IMR-90 (cell line): ENCODE measurements around the gene C20orf173. TPM values are rescaled to one million over a fixed set of nuclear protein-coding genes. Genes with fewer than 3 reads are reported as not detected.

Experiments used
- ATAC-seq: fragments of 200-7000 bp; cut with Tn5 transposase; 2 replicates; pipeline ENCODE4 v1.9.1; 2020; ENCODE audit warnings: low read depth, mild to moderate bottlenecking, moderate library complexity
- BruUV-seq: library from RNA; stranded (reverse); fragments of 400-500 nt; replicated peaks from 2 replicates; lab custom pipeline; 2021; lab: Mats Ljungman, UMichigan
- CTCF ChIA-PET: fragments of 300-600 bp; formaldehyde crosslinking; extraction: SDS; loops from one replicate; lab custom pipeline; 2021; ENCODE audit warnings: antibody characterized with exemption; lab: Yijun Ruan, JAX
- POLR2A ChIA-PET: fragments of 300-600 bp; sonication (Branson Sonifier 250); formaldehyde crosslinking; loops from one replicate; lab custom pipeline; 2022; ENCODE audit warnings: antibody characterized with exemption; ENCODE audit not compliant: unreplicated experiment; lab: Charles Lee
- DNase-seq: peaks from one replicate; pipeline ENCODE4 v3.0.0; 2013
- H2AFZ ChIP-seq: replicated peaks from 2 replicates; pipeline ENCODE3; 2013; ENCODE audit warnings: low read length, mild to moderate bottlenecking; ENCODE audit not compliant: poor library complexity
- H2AK5ac ChIP-seq: 2 replicates; pipeline ENCODE4 v1.6.1; 2013; ENCODE audit warnings: low read depth, low read length, inconsistent platforms
- H2AK9ac ChIP-seq: replicated peaks from 2 replicates; pipeline ENCODE3; 2013; ENCODE audit warnings: mild to moderate bottlenecking, low read depth, low read length, moderate library complexity; ENCODE audit not compliant: poor library complexity
- H2BK120ac ChIP-seq: 2 replicates; pipeline ENCODE4 v1.6.1; 2013; ENCODE audit warnings: low read depth, low read length, inconsistent platforms
- H2BK15ac ChIP-seq: 3 replicates; pipeline ENCODE4 v1.6.1; 2013; ENCODE audit warnings: low read depth, low read length, inconsistent platforms
- H2BK20ac ChIP-seq: 2 replicates; pipeline ENCODE4 v1.6.1; 2013; ENCODE audit warnings: low read depth, mild to moderate bottlenecking, inconsistent platforms, low read length, moderate library complexity
- H2BK5ac ChIP-seq: 2 replicates; pipeline ENCODE4 v1.6.1; 2013; ENCODE audit warnings: mild to moderate bottlenecking, low read depth, low read length, inconsistent platforms; ENCODE audit not compliant: poor library complexity, severe bottlenecking
- H3K14ac ChIP-seq: replicated peaks from 2 replicates; pipeline ENCODE4 v1.6.1; 2013; ENCODE audit warnings: low read depth, low read length, inconsistent platforms
- H3K18ac ChIP-seq: 2 replicates; pipeline ENCODE4 v1.6.1; 2013; ENCODE audit warnings: low read depth, low read length, control low read depth
- H3K23ac ChIP-seq: 2 replicates; pipeline ENCODE4 v1.6.1; 2013; ENCODE audit warnings: low read depth, low read length, inconsistent platforms
- H3K27ac ChIP-seq: 2 replicates; pipeline ENCODE4 v1.5.1; 2013; ENCODE audit warnings: mild to moderate bottlenecking, control low read depth, low read length; ENCODE audit not compliant: insufficient read depth
- H3K27me3 ChIP-seq: 2 replicates; pipeline ENCODE4 v1.6.1; 2013; ENCODE audit warnings: low read length; ENCODE audit not compliant: control insufficient read depth, insufficient read depth
- H3K36me3 ChIP-seq: 2 replicates; pipeline ENCODE4 v1.6.1; 2013; ENCODE audit warnings: low read length, mixed read lengths; ENCODE audit not compliant: control insufficient read depth, insufficient read depth
- H3K4ac ChIP-seq: 2 replicates; pipeline ENCODE4 v1.6.1; 2013; ENCODE audit warnings: low read depth, low read length, inconsistent platforms
- H3K4me1 ChIP-seq: 2 replicates; pipeline ENCODE4 v1.6.1; 2013; ENCODE audit warnings: low read length, mixed read lengths; ENCODE audit not compliant: control insufficient read depth, insufficient read depth
- H3K4me2 ChIP-seq: 2 replicates; pipeline ENCODE4 v1.6.1; 2013; ENCODE audit warnings: low read depth, mild to moderate bottlenecking, control low read depth, low read length, moderate library complexity
- H3K4me3 ChIP-seq: 2 replicates; pipeline ENCODE4 v1.5.1; 2013; ENCODE audit warnings: low read depth, mild to moderate bottlenecking, control low read depth, low read length, moderate library complexity; ENCODE audit not compliant: insufficient read depth
- H3K56ac ChIP-seq: 2 replicates; pipeline ENCODE4 v1.6.1; 2013; ENCODE audit warnings: low read length, inconsistent platforms; ENCODE audit not compliant: insufficient read depth; ENCODE audit errors: extremely low read depth
- H3K79me1 ChIP-seq, 2 experiments: 2 replicates each; pipeline ENCODE4 v1.6.1; 2013; ENCODE audit warnings: low read length in 2 of 2, inconsistent platforms in 1 of 2, low read depth in 1 of 2
- H3K9ac ChIP-seq: 2 replicates; pipeline ENCODE4 v1.6.1; 2013; ENCODE audit warnings: low read depth, low read length, control low read depth
- H3K9me1 ChIP-seq: 2 replicates; pipeline ENCODE4 v1.6.1; 2013; ENCODE audit warnings: low read length, inconsistent platforms; ENCODE audit not compliant: insufficient read depth
- H3K9me3 ChIP-seq: 2 replicates; pipeline ENCODE4 v1.6.1; 2013; ENCODE audit warnings: low read length; ENCODE audit not compliant: control insufficient read depth, insufficient read depth
- H4K20me1 ChIP-seq: 2 replicates; pipeline ENCODE4 v1.6.1; 2013; ENCODE audit warnings: low read length, inconsistent platforms; ENCODE audit not compliant: insufficient read depth
- H4K5ac ChIP-seq: 2 replicates; pipeline ENCODE4 v1.6.1; 2013; ENCODE audit warnings: mild to moderate bottlenecking, low read depth, low read length, control low read depth
- H4K8ac ChIP-seq, 2 experiments: 2 replicates each; pipeline ENCODE4 v1.6.1; 2013; ENCODE audit warnings: low read depth in 2 of 2, low read length in 2 of 2, control low read depth in 1 of 2, inconsistent platforms in 1 of 2
- H4K91ac ChIP-seq: 2 replicates; pipeline ENCODE4 v1.6.1; 2013; ENCODE audit warnings: low read depth, low read length, inconsistent platforms; ENCODE audit not compliant: insufficient read depth
- BHLHE40 ChIP-seq: fragments of 150-350 bp; IDR thresholded peaks from 2 replicates; pipeline ENCODE4 v1.6.1; 2016; ENCODE audit warnings: mild to moderate bottlenecking, low read depth, low read length
- CEBPB ChIP-seq: IDR thresholded peaks from 2 replicates; pipeline ENCODE4 v1.6.1; 2012; ENCODE audit warnings: low read depth, low read length, improper control_type of control experiment
- CHD1 ChIP-seq: IDR thresholded peaks from 2 replicates; pipeline ENCODE4 v1.6.1; 2012; ENCODE audit warnings: low read depth, low read length, improper control_type of control experiment
- FOS ChIP-seq: fragments of 150-350 bp; IDR thresholded peaks from 2 replicates; pipeline ENCODE4 v1.6.1; 2016; ENCODE audit warnings: low read depth, low read length
- MAFK ChIP-seq: IDR thresholded peaks from 2 replicates; pipeline ENCODE4 v1.6.1; 2012; ENCODE audit warnings: low read depth, low read length, improper control_type of control experiment
- MAZ ChIP-seq: IDR thresholded peaks from 2 replicates; pipeline ENCODE4 v1.6.1; 2012; ENCODE audit warnings: low read depth, mild to moderate bottlenecking, low read length, improper control_type of control experiment, moderate library complexity, borderline replicate concordance
- MXI1 ChIP-seq: IDR thresholded peaks from 2 replicates; pipeline ENCODE4 v1.6.1; 2012; ENCODE audit warnings: low read depth, mild to moderate bottlenecking, low read length, moderate library complexity, borderline replicate concordance
- NFE2L2 ChIP-seq: fragments of 150-350 bp; IDR thresholded peaks from 2 replicates; pipeline ENCODE4 v1.6.1; 2016; ENCODE audit warnings: low read depth, mild to moderate bottlenecking, low read length
- POLR2A ChIP-seq: IDR thresholded peaks from 2 replicates; pipeline ENCODE4 v1.6.1; 2012; ENCODE audit warnings: mild to moderate bottlenecking, low read depth, low read length
- RAD21 ChIP-seq: IDR thresholded peaks from 2 replicates; pipeline ENCODE4 v1.6.1; 2012; ENCODE audit warnings: low read length, improper control_type of control experiment
- RCOR1 ChIP-seq: IDR thresholded peaks from 2 replicates; pipeline ENCODE4 v1.6.1; 2012; ENCODE audit warnings: mild to moderate bottlenecking, low read length, improper control_type of control experiment; ENCODE audit not compliant: insufficient replicate concordance
- RFX5 ChIP-seq: IDR thresholded peaks from 2 replicates; pipeline ENCODE4 v1.8.0; 2012; ENCODE audit warnings: low read depth, mild to moderate bottlenecking, low read length, moderate library complexity
- SMC3 ChIP-seq: fragments of 150-350 bp; IDR thresholded peaks from 2 replicates; pipeline ENCODE4 v1.6.1; 2016; ENCODE audit warnings: low read depth, mild to moderate bottlenecking, antibody characterized with exemption, low read length, moderate library complexity
- WGBS, 2 experiments: methylation state at CpG; one replicate each; pipeline versions ENCODE4 v1.1.5 to v1.1.7; 2013; ENCODE audit warnings: missing lambda C conversion rate in 2 of 2; ENCODE audit not compliant: insufficient read length in 1 of 2; ENCODE audit errors: extremely low coverage in 2 of 2; 5-methylcytosine and 5-hydroxymethylcytosine counted together
- dilution Hi-C: fragments of 300-500 bp; cut with HindIII; formaldehyde crosslinking; loops from one replicate; pipeline ENCODE4 v1.14.3; 2018; ENCODE audit warnings: low sequenced_read_pairs; ENCODE audit not compliant: unreplicated experiment
- in situ Hi-C: fragments of 300-500 bp; cut with MboI; formaldehyde crosslinking; loops from 3 replicates; pipeline ENCODE4 v1.14.3; 2019; ENCODE audit warnings: low sequenced_read_pairs, inconsistent platforms, mixed read lengths
- intact Hi-C: fragments of 100-400 bp; cut with micrococcal nuclease; formaldehyde crosslinking; loops from 2 replicates; pipeline ENCODE4 v1.10.0; 2022
- polyA plus RNA-seq, 3 experiments: library from polyadenylated mRNA; depleted of rRNA; stranded (reverse); fragments of >200 nt; gene quantifications; 2 replicates each; pipeline ENCODE4 v1.2.3, GENCODE V29; 2012; ENCODE audit warnings: low replicate concordance in 1 of 3
- total RNA-seq: library from RNA; depleted of rRNA; stranded (reverse); fragments of >200 nt; gene quantifications from 2 replicates; pipeline ENCODE4 v1.2.3, GENCODE V29; 2012
- TF ChIP-seq, protein P1 (sequence below): fragments of 150-350 bp; IDR thresholded peaks from 2 replicates; pipeline ENCODE4 v1.6.1; 2016; ENCODE audit warnings: low read depth, mild to moderate bottlenecking, low read length, moderate library complexity, borderline replicate concordance
- TF ChIP-seq, protein P2 (sequence below): conservative IDR thresholded peaks from 2 replicates; pipeline ENCODE4 v1.5.1; 2012; ENCODE audit warnings: mild to moderate bottlenecking, low read depth, low read length, improper control_type of control experiment
- TF ChIP-seq, protein P3 (sequence below): fragments of 150-350 bp; IDR thresholded peaks from 2 replicates; pipeline ENCODE4 v1.6.1; 2017; ENCODE audit warnings: mild to moderate bottlenecking, antibody characterized with exemption, low read length, low read depth

The C20orf173 gene
- total and polyA plus RNA-seq, 2 of the 4 experiments (the other 2 are of a cell fraction), result not detected

DNA sequence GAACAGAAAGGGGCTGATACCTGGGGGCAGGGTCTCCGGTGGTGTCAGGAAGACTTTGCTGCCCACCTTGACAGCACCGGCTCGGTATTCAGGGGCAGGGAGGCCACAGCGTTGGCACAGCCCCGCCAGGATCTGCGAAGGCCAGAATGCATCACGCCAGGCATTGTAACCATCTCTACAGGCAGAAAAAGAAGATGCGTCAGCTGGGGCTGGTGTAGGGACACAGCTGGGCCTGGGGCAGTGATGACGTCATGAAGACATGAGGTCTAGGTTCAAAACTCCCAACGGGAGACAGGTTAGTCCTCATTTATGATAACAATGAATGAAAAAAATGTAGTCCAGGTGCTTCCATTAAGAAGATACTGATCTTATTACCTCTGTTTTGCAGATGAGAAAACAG lies 34.4 kb upstream of the C20orf173 start:
- H4K91ac ChIP-seq, result no peak overlapping the region
- no peak overlapping the region for H2AK9ac ChIP-seq
- H2AK5ac ChIP-seq, result no peak overlapping the region
- dilution Hi-C loops, result no loop called here
- H3K27ac ChIP-seq, result no peak overlapping the region
- no peak overlapping the region for H2BK120ac ChIP-seq
- intact Hi-C loops, result loop anchor here (10.0 kb wide), 1 partner anchor 101 kb away; the partner anchor contains the start of genes CPNE1 and RBM12
- in situ Hi-C loops, result no loop called here
- WGBS, 2 experiments, result 92% methylated on average over 9 of the region's 10 CpGs; no CpG with 5 or more reads in 1 of the 2 experiments
- H3K79me1 ChIP-seq, result no peaks in the 10 kb centered on the region
- H3K56ac ChIP-seq, result no peak overlapping the region
- H3K4me1 ChIP-seq, result peaks cover 2% of the 10 kb centered on the region
- H3K4me3 ChIP-seq, result no peak overlapping the region
- no peaks in the 10 kb centered on the region for H3K9me3 ChIP-seq
- no peak overlapping the region for H3K9ac ChIP-seq
- TF ChIP-seq MAFK (no peak), CHD1 (no peak), BHLHE40 (no peak), POLR2A (no peak), RAD21 (no peak), SMC3 (no peak), MXI1 (no peak), RCOR1 (no peak), MAZ (no peak), FOS (no peak), RFX5 (no peak), CEBPB (no peak), NFE2L2 (no peak)
- TF ChIP-seq, protein P1, sequence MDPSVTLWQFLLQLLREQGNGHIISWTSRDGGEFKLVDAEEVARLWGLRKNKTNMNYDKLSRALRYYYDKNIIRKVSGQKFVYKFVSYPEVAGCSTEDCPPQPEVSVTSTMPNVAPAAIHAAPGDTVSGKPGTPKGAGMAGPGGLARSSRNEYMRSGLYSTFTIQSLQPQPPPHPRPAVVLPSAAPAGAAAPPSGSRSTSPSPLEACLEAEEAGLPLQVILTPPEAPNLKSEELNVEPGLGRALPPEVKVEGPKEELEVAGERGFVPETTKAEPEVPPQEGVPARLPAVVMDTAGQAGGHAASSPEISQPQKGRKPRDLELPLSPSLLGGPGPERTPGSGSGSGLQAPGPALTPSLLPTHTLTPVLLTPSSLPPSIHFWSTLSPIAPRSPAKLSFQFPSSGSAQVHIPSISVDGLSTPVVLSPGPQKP, result no peak
- TF ChIP-seq, protein P2, sequence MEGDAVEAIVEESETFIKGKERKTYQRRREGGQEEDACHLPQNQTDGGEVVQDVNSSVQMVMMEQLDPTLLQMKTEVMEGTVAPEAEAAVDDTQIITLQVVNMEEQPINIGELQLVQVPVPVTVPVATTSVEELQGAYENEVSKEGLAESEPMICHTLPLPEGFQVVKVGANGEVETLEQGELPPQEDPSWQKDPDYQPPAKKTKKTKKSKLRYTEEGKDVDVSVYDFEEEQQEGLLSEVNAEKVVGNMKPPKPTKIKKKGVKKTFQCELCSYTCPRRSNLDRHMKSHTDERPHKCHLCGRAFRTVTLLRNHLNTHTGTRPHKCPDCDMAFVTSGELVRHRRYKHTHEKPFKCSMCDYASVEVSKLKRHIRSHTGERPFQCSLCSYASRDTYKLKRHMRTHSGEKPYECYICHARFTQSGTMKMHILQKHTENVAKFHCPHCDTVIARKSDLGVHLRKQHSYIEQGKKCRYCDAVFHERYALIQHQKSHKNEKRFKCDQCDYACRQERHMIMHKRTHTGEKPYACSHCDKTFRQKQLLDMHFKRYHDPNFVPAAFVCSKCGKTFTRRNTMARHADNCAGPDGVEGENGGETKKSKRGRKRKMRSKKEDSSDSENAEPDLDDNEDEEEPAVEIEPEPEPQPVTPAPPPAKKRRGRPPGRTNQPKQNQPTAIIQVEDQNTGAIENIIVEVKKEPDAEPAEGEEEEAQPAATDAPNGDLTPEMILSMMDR, result no peak
- TF ChIP-seq, protein P3, sequence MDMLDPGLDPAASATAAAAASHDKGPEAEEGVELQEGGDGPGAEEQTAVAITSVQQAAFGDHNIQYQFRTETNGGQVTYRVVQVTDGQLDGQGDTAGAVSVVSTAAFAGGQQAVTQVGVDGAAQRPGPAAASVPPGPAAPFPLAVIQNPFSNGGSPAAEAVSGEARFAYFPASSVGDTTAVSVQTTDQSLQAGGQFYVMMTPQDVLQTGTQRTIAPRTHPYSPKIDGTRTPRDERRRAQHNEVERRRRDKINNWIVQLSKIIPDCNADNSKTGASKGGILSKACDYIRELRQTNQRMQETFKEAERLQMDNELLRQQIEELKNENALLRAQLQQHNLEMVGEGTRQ, result no peak
- H3K14ac ChIP-seq, result no peak overlapping the region
- no peak overlapping the region for H3K4me2 ChIP-seq
- H3K18ac ChIP-seq, result no peak overlapping the region
- no peak overlapping the region for H2BK15ac ChIP-seq
- no peaks in the 10 kb centered on the region for H3K9me1 ChIP-seq
- no peak for DNase-seq
- H3K27me3 ChIP-seq, result no peaks in the 10 kb centered on the region
- CTCF ChIA-PET, result no interaction called here
- H3K36me3 ChIP-seq, result peaks cover 3% of the 10 kb centered on the region; the same call in 1 of the 2 replicates
- no peak overlapping the region for H3K4ac ChIP-seq
- BruUV-seq, result no TSS peak
- no peak overlapping the region for H4K8ac ChIP-seq
- POLR2A ChIA-PET, result interaction anchor here (0.6 kb wide), 1 partner anchor 32 kb away, joined by 3 read pairs; no protein-coding TSS in a partner anchor
- H2AFZ ChIP-seq, result no peak overlapping the region
- no peak for ATAC-seq
- no peak overlapping the region for H3K23ac ChIP-seq
- no peak overlapping the region for H2BK20ac ChIP-seq
- no peak overlapping the region for H2BK5ac ChIP-seq
- no peak overlapping the region for H4K5ac ChIP-seq
- no peaks in the 10 kb centered on the region for H4K20me1 ChIP-seq
